Hepatocyte (in vitro differentiated cells): ENCODE data around the gene TNFRSF13B. TPM values are rescaled to one million over a fixed set of nuclear protein-coding genes. Genes with fewer than 3 reads are reported as not detected.

Source experiments
- DNase-seq: peaks from one replicate; pipeline ENCODE4 v3.0.0-alpha.2; 2016; ENCODE audit warnings: low spot score
- H2AFZ ChIP-seq: fragments of 200-600 bp; sonication (generic); 2 replicates; pipeline ENCODE4 v1.6.0; 2016; ENCODE audit warnings: antibody characterized with exemption, mild to moderate bottlenecking
- H3K27ac ChIP-seq: fragments of 200-600 bp; sonication (generic); 2 replicates; pipeline ENCODE4 v1.5.1; 2016; ENCODE audit warnings: mild to moderate bottlenecking
- H3K27me3 ChIP-seq: fragments of 200-600 bp; sonication (generic); 2 replicates; pipeline ENCODE4 v1.6.1; 2016
- H3K36me3 ChIP-seq: fragments of 200-600 bp; sonication (generic); replicated peaks from 2 replicates; pipeline ENCODE4 v1.5.1; 2016; ENCODE audit warnings: low read depth; ENCODE audit not compliant: insufficient read depth
- H3K4me1 ChIP-seq: fragments of 200-600 bp; sonication (generic); 2 replicates; pipeline ENCODE4 v1.5.1; 2016; ENCODE audit warnings: mild to moderate bottlenecking, moderate library complexity; ENCODE audit not compliant: insufficient read depth
- H3K4me2 ChIP-seq: fragments of 200-600 bp; sonication (generic); 2 replicates; pipeline ENCODE4 v1.6.0; 2016
- H3K4me3 ChIP-seq: fragments of 200-600 bp; sonication (generic); 2 replicates; pipeline ENCODE4 v1.5.1; 2016; ENCODE audit warnings: mild to moderate bottlenecking
- H3K79me2 ChIP-seq: fragments of 200-600 bp; sonication (generic); 2 replicates; pipeline ENCODE4 v1.6.0; 2017; ENCODE audit warnings: mild to moderate bottlenecking
- H3K9me2 ChIP-seq: fragments of 200-600 bp; sonication (generic); replicated peaks from 2 replicates; pipeline ENCODE4 v1.6.0; 2017; ENCODE audit warnings: mild to moderate bottlenecking; ENCODE audit not compliant: insufficient read depth
- H3K9me3 ChIP-seq: fragments of 200-600 bp; sonication (generic); 2 replicates; pipeline ENCODE4 v1.5.1; 2016; ENCODE audit warnings: low read depth, mild to moderate bottlenecking
- H4K20me1 ChIP-seq: fragments of 200-600 bp; sonication (generic); 2 replicates; pipeline ENCODE4 v1.6.0; 2016; ENCODE audit warnings: mild to moderate bottlenecking; ENCODE audit not compliant: insufficient read depth, poor library complexity, severe bottlenecking
- EZH2 ChIP-seq: fragments of 200-600 bp; sonication (generic); IDR thresholded peaks from 2 replicates; pipeline ENCODE4 v1.6.1; 2016; ENCODE audit warnings: antibody characterized with exemption, mild to moderate bottlenecking, borderline replicate concordance
- EZH2phosphoT487 ChIP-seq: fragments of 200-600 bp; sonication (generic); IDR thresholded peaks from one replicate; pipeline ENCODE4 v1.6.1; 2018; ENCODE audit warnings: antibody characterized with exemption, mild to moderate bottlenecking, low read depth, moderate library complexity; ENCODE audit not compliant: unreplicated experiment, severe bottlenecking
- WGBS: methylation state at CpG from one replicate; pipeline ENCODE4 v1.1.6; 2016; ENCODE audit warnings: low lambda C conversion rate; ENCODE audit errors: missing lambda C conversion rate; 5-methylcytosine and 5-hydroxymethylcytosine counted together
- polyA plus RNA-seq: library from polyadenylated mRNA; unstranded; fragments of >200 nt; fragmentation: Nextera tagmentation; extraction: Ambion mirVana; gene quantifications from 2 replicates; pipeline ENCODE4 v1.2.1, GENCODE V29; 2016
- total RNA-seq: library from RNA; depleted of rRNA; stranded (reverse); fragments of >200 nt; gene quantifications from 2 replicates; pipeline ENCODE4 v1.2.3, GENCODE V29; 2014
- TF ChIP-seq, protein P1 (sequence below): fragments of 200-600 bp; sonication (generic); IDR thresholded peaks from 2 replicates; pipeline ENCODE4 v1.5.1; 2016; ENCODE audit warnings: antibody characterized with exemption, mild to moderate bottlenecking; ENCODE audit not compliant: poor library complexity

TNFRSF13B gene
- total and polyA plus RNA-seq, 2 experiments from 2014 or later = not detected

DNA sequence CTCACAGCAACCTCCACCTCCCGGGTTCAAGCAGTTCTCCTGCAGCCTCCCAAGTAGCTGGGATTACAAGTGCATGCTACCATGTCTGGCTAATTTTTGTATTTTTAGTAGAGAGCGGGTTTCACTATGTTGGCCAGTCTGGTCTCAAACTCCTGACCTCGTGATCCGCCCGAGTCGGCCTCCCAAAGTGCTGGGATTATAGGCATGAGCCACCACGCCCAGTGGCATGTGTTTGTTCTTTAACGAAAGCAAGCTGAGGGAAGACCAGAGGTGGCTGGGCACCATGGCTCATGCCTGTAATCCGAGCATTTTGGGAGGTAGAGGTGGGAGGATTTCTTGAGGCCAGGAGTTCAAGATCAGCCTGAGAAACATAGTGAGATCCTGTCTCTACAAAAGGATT lies 18.1 kb downstream of the TNFRSF13B start:
- Histone ChIP-seq H3K4me1 (no peaks in the 10 kb centered on the region), H3K4me2 (no peak overlapping the region), H3K79me2 (no peaks in the 10 kb centered on the region), H2AFZ (no peak overlapping the region), H3K4me3 (no peak overlapping the region), H3K27me3 (no peaks in the 10 kb centered on the region), H3K9me3 (peaks cover 3% of the 10 kb centered on the region), H3K9me2 (no peaks in the 10 kb centered on the region), H3K36me3 (no peaks in the 10 kb centered on the region), H4K20me1 (no peaks in the 10 kb centered on the region), H3K27ac (no peak overlapping the region)
- WGBS = 86% methylated on average over 9 of the region's 9 CpGs
- TF ChIP-seq EZH2 = no peak
- TF ChIP-seq, protein P1, sequence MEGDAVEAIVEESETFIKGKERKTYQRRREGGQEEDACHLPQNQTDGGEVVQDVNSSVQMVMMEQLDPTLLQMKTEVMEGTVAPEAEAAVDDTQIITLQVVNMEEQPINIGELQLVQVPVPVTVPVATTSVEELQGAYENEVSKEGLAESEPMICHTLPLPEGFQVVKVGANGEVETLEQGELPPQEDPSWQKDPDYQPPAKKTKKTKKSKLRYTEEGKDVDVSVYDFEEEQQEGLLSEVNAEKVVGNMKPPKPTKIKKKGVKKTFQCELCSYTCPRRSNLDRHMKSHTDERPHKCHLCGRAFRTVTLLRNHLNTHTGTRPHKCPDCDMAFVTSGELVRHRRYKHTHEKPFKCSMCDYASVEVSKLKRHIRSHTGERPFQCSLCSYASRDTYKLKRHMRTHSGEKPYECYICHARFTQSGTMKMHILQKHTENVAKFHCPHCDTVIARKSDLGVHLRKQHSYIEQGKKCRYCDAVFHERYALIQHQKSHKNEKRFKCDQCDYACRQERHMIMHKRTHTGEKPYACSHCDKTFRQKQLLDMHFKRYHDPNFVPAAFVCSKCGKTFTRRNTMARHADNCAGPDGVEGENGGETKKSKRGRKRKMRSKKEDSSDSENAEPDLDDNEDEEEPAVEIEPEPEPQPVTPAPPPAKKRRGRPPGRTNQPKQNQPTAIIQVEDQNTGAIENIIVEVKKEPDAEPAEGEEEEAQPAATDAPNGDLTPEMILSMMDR = no peak
- TF ChIP-seq EZH2phosphoT487 = no peak
- DNase-seq = no peak

DNA sequence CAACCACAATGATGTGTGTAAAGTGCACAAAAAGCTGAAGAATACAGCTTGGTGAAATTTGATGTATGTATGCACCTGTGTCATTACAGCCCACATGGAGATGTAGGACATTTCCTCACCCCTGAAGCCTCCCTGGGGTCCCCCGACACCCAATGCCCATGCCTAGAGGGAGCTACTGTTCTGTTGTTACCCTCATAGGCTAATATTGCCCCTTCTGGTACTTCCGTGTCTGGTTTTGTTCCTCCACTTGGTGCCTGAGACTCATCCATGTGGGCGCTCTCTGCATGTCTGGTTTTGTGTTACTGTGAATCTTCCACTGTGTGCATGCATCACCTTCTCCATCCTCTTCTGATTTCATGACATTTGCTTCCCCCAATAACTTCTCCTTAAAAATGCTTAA lies 18.6 kb downstream of the TNFRSF13B start:
- Histone ChIP-seq H3K79me2 (no peaks in the 10 kb centered on the region), H3K9me3 (peaks cover 4% of the 10 kb centered on the region), H2AFZ (no peak overlapping the region), H3K27ac (no peak overlapping the region), H3K36me3 (no peaks in the 10 kb centered on the region), H3K27me3 (no peaks in the 10 kb centered on the region), H3K4me2 (no peak overlapping the region), H3K4me3 (no peak overlapping the region), H3K9me2 (no peaks in the 10 kb centered on the region), H3K4me1 (no peaks in the 10 kb centered on the region), H4K20me1 (no peaks in the 10 kb centered on the region)
- whole genome bisulfite sequencing = 93% methylated on average over 3 of the region's 3 CpGs
- TF ChIP-seq, protein P1 = no peak
- no peak for TF ChIP-seq EZH2
- no peak for TF ChIP-seq EZH2phosphoT487
- DNase-seq = no peak

DNA sequence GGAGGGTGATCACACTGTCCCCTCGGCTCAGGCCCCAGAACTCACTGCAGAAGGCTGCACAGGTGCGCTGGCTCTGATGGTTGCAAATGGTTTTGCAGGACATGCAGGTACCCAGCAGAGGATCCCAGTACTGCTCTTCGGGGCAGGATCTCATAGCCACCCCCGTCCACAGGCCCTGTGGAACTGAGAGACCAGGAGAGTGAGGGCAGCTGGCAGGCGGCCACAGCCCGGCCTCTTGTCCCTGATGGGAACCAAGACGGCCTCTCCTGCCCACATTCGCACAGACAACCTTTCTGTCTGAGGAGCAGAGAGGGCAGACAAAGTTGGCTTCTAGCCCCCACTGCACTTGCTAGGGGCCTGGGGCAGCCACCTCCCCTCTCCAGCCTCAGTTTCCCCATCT lies 19.5 kb downstream of the TNFRSF13B start:
- Histone ChIP-seq H3K4me3 (no peak overlapping the region), H3K9me3 (peaks cover 4% of the 10 kb centered on the region), H3K27ac (no peak overlapping the region), H4K20me1 (no peaks in the 10 kb centered on the region), H3K36me3 (no peaks in the 10 kb centered on the region), H3K4me1 (no peaks in the 10 kb centered on the region), H2AFZ (no peak overlapping the region), H3K27me3 (no peaks in the 10 kb centered on the region), H3K4me2 (no peak overlapping the region), H3K9me2 (no peaks in the 10 kb centered on the region), H3K79me2 (no peaks in the 10 kb centered on the region)
- TF ChIP-seq EZH2phosphoT487 (no peak), EZH2 (no peak)
- TF ChIP-seq, protein P1 = no peak
- 89% methylated on average over 8 of the region's 8 CpGs for WGBS
- DNase-seq = no peak

DNA sequence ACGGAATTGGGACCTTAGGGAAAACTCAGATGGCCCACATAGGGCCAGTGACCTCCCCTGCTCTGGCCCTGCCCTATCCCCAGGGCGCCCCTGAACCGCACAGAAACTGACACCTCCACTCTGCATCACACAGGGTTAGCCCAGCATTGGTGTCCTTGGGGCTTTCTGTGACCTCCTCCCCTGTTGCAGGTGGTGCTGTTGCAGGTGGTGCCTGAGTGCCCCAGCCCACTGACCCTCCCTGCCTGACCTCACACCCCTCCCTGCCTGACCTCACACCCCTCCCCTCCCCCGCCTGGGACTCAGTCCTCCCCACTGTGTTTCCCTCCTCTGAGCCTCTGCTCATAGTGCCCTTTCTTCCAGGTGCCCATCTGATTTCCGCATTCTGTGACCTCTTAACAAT lies 21.4 kb downstream of the TNFRSF13B start:
- no peaks in the 10 kb centered on the region for H3K79me2 ChIP-seq
- no peak for DNase-seq
- no peak overlapping the region for H3K4me2 ChIP-seq
- no peaks in the 10 kb centered on the region for H3K36me3 ChIP-seq
- H3K9me3 ChIP-seq = peaks cover 4% of the 10 kb centered on the region
- WGBS = 90% methylated on average over 4 of the region's 5 CpGs
- no peak overlapping the region for H3K27ac ChIP-seq
- no peak overlapping the region for H3K4me3 ChIP-seq
- no peaks in the 10 kb centered on the region for H3K27me3 ChIP-seq
- H3K9me2 ChIP-seq = no peaks in the 10 kb centered on the region
- no peak overlapping the region for H2AFZ ChIP-seq
- H4K20me1 ChIP-seq = no peaks in the 10 kb centered on the region
- no peaks in the 10 kb centered on the region for H3K4me1 ChIP-seq
- TF ChIP-seq EZH2 (no peak), EZH2phosphoT487 (no peak)
- TF ChIP-seq, protein P1 = no peak
